Measurements from ENCODE around the gene NUDT8. TPM values are rescaled to one million over a fixed set of nuclear protein-coding genes. Genes with fewer than 3 reads are reported as not detected.

The NUDT8 gene
- total and polyA plus RNA-seq, 9 of the 15 experiments (the other 6 are each of a cell fraction or from before 2014, with no cell fraction given): 0.23 to 27.8 (median 5.0) TPM

GRCh38 chr11:67648140-67648795 is 18.5 kb upstream of the NUDT8 start:
- peak; percentile 87 for ATAC-seq
- no TSS peak for BruUV-seq (replicated peaks)
- H3K4me2 ChIP-seq (ENCODE audit: insufficient read depth, low read length): no peak overlapping the region
- H3K9ac ChIP-seq (ENCODE audit: insufficient read depth in 1 of 2, low read depth in 2 of 2, low read length in 2 of 2): no peak overlapping the region
- peaks cover 2 to 13% of the 10 kb centered on the region in 2 experiments; a peak in 3 of 5 replicates for H3K27me3 ChIP-seq (ENCODE audit: control insufficient read depth in 2 of 2, insufficient read depth in 2 of 2, low read length in 2 of 2)
- H3K79me2 ChIP-seq (ENCODE audit: control insufficient read depth, insufficient read depth, low read length): no peaks in the 10 kb centered on the region
- peak; percentile 44 to 59 (median 48) for DNase-seq (ENCODE audit: extremely low read depth in 1 of 4, low spot score in 3 of 4)
- CTCF ChIA-PET (ENCODE audit: low intra/inter-chr PET ratio): interaction anchor here (1.4 kb wide), 1 partner anchor 11 kb away, joined by 4 read pairs; no protein-coding TSS in a partner anchor
- H3K27ac ChIP-seq (ENCODE audit: extremely low read depth, low read depth, low read length): no peak overlapping the region
- H3K4me3 ChIP-seq: no peak overlapping the region
- no peaks in the 10 kb centered on the region for H3K9me1 ChIP-seq (ENCODE audit: control insufficient read depth, insufficient read depth, low read length)
- H3K4me1 ChIP-seq (replicated peaks in 1 of 2; ENCODE audit: control insufficient read depth in 2 of 2, insufficient read depth in 2 of 2, low read length in 2 of 2): peaks cover 0 to 43% of the 10 kb centered on the region in 2 experiments; a peak in 2 of 5 replicates
- no peak overlapping the region for H2AFZ ChIP-seq (ENCODE audit: low read depth, low read length)
- H4K20me1 ChIP-seq (replicated peaks; ENCODE audit: control insufficient read depth, insufficient read depth, low read length): peaks cover 3% of the 10 kb centered on the region; the same call in 1 of the 2 replicates
- in situ Hi-C loops (cut with MboI) (no loop called here), intact Hi-C loops (cut with micrococcal nuclease) (loop anchor here (10.0 kb wide), 1 partner anchor 157 kb away; no protein-coding TSS in a partner anchor)
- 8% methylated on average over 12 of the region's 12 CpGs for WGBS (ENCODE audit: insufficient coverage, low coverage, missing lambda C conversion rate)
- no peaks in the 10 kb centered on the region; the same call in none of the 2 replicates for H3K9me3 ChIP-seq (replicated peaks; ENCODE audit: control insufficient read depth, insufficient read depth, low read depth, low read length)
- no peaks in the 10 kb centered on the region for H3K36me3 ChIP-seq (ENCODE audit: control insufficient read depth, insufficient read depth, low read length)
- POLR2A ChIA-PET: interaction anchor here (0.6 to 1.2 kb wide), 4 partner anchors 10 to 237 kb away, joined by 3 to 4 read pairs (median 3); no protein-coding TSS in a partner anchor
- FAIRE-seq: peak; percentile 48
- TF ChIP-seq CTCF (IDR thresholded peaks at IDR 0.05 in 2 of 3, conservative IDR thresholded peaks at IDR 0.05 in 1 of 3; ENCODE audit: insufficient read depth in 2 of 3, low read depth in 1 of 3, low read length in 3 of 3): peak; percentile 58 to 99 (median 83)
- peak; percentile 49 for TF ChIP-seq CTCFL (IDR thresholded peaks at IDR 0.05; ENCODE audit: borderline replicate concordance, insufficient read depth, low read depth, low read length, poor library complexity, severe bottlenecking)
- TF ChIP-seq, protein P1, sequence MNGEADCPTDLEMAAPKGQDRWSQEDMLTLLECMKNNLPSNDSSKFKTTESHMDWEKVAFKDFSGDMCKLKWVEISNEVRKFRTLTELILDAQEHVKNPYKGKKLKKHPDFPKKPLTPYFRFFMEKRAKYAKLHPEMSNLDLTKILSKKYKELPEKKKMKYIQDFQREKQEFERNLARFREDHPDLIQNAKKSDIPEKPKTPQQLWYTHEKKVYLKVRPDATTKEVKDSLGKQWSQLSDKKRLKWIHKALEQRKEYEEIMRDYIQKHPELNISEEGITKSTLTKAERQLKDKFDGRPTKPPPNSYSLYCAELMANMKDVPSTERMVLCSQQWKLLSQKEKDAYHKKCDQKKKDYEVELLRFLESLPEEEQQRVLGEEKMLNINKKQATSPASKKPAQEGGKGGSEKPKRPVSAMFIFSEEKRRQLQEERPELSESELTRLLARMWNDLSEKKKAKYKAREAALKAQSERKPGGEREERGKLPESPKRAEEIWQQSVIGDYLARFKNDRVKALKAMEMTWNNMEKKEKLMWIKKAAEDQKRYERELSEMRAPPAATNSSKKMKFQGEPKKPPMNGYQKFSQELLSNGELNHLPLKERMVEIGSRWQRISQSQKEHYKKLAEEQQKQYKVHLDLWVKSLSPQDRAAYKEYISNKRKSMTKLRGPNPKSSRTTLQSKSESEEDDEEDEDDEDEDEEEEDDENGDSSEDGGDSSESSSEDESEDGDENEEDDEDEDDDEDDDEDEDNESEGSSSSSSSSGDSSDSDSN (IDR thresholded peaks at IDR 0.05; ENCODE audit: borderline replicate concordance in 1 of 2, low read depth in 2 of 2, low read length in 2 of 2): 0 out of 4 replicates have a peak, but pooled peaks of 1 of the 2 experiments have one; percentile 61
- no peak for TF ChIP-seq HNRNPLL (IDR thresholded peaks at IDR 0.05; ENCODE audit: low read depth, low read length, poor library complexity, severe bottlenecking)
- peak in 1 of 2 experiments; percentile 54; a peak in 2 of 4 replicates for TF ChIP-seq RAD21 (CRISPR knock-in tag; conservative IDR thresholded peaks at IDR 0.05 in 1 of 2, IDR thresholded peaks at IDR 0.05 in 1 of 2)

Data from K562 (cell line).